HG03108 (cell line): ENCODE measurements around the gene STIM1.

Experiments
- ATAC-seq: cut with Tn5 transposase; IDR thresholded peaks from one replicate; pipeline ENCODE4 v1.9.1; 2021; ENCODE audit warnings: moderate library complexity; ENCODE audit not compliant: unreplicated experiment

The STIM1 gene

DNA sequence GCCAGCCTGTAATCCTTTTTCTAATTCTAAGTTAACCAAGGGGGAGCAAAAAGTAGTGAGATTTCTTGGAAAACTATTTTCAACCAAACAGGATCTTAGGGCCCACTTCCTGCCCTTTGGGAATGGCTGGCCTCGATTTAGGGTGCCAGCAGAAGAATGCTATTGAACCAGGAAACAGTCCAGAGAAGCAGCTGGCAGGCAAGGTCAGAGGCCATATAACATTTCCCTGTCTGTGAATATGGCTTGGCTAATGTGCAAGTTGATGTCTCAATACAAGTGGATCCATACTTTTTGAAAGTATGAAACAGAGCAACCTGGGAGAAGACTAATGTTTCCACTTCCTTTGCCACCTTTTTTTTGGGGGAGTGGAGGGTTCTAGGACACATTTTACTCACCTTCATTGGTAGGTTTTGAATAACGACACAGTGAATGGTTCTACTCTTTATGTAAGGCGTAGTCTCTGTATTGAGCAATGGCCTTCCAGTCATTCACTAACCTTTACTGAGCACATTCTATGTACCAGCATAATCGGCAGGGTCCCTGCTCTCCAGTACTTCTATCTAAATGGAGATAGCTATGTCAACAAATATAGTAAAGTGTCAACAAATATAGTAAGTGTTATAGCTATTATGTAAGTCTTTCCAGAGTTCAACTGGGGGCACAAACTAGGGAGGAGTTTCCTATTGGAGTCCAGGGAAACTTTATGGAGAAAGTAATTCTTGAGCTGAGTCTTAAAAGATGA, 204.9 kb downstream of the STIM1 start:
- no peak for ATAC-seq

DNA sequence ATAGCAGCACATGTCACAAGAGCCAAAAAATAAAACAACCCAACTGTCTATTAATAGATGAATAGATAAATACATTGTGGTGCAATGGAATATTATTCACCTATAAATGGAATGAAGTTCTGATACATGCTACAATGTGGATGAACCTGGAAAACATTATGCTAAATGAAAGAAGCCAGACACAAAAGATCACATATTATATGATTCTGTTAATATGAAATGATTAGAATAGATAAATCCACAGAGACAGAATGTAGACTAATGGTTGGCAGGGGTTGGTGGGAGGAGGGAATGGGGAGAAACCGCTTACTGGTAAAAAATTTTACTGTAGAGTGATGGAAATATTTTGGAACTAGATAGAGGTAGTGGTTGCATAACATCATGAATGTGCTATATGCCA, 206.2 kb downstream of the STIM1 start:
- no peak for ATAC-seq

DNA sequence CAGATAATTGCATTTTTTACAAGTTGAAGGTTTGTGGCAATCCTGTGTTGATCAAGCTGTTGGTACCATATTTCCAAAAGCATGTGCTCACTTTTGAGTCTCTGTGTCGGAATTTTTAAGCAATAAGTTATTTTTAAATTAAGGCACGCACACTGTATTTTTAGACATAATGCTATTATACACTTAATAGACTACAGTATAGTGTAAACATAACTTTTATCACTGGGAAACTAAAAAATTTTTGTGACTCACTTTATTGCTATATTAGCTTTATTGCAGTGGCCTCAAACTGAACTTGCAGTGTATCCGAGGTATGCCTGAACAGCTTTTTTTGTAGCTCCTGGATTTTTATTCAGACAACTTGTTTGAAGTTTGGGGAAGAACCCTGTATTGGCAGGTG, 207.9 kb downstream of the STIM1 start:
- no peak for ATAC-seq

DNA sequence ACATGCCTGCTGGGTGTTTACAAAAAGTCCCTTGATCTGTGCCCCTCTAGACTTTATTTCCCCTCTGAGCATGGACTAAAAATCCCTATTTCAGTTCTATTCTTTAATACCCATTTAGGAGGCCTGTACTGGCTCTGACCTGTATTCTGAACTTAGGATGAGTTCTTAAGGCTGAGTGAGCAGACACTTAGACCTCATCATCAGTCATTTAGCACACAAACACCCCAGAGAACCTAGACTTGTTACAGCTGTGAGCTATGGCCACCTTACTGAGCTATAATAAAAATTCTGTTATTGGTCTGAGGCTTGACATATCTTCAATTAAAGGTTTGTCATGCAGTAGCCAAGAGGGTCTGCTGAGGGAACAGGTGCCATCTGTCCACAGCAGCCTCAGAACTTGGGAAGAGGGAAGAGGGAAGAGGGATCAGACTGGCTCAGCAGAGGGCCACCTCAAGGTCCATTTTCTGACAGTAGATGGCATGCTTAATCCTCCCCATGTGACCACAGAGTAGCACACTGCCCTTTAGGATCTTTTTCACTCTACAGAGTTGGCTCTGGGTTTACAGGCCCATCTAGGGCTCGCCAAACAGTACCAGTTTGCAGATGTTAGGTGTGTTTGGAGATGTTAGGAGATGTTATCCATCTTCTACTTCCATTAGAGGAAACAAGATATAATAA, 209.0 kb downstream of the STIM1 start:
- no peak for ATAC-seq

DNA sequence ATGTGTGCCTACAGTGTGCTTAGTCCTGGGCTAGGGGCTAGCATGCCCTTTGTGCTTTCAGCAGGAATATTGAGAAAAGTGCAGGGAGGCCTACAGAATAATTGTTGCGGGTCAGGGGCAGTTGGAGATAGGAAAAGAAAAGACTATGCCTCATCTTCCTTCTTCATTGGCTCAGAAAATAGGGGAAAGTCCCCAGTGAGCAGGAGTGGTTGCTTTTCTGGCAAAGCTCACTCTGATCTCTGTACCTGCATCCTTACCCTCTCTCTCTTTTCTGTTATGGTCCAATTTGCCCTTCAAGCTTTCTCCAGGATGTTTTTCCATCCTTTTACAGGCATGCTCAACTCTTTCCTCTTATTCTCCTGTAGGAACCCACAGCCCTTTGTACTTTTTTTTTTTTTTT, 209.6 kb downstream of the STIM1 start:
- ATAC-seq, result no peak

DNA sequence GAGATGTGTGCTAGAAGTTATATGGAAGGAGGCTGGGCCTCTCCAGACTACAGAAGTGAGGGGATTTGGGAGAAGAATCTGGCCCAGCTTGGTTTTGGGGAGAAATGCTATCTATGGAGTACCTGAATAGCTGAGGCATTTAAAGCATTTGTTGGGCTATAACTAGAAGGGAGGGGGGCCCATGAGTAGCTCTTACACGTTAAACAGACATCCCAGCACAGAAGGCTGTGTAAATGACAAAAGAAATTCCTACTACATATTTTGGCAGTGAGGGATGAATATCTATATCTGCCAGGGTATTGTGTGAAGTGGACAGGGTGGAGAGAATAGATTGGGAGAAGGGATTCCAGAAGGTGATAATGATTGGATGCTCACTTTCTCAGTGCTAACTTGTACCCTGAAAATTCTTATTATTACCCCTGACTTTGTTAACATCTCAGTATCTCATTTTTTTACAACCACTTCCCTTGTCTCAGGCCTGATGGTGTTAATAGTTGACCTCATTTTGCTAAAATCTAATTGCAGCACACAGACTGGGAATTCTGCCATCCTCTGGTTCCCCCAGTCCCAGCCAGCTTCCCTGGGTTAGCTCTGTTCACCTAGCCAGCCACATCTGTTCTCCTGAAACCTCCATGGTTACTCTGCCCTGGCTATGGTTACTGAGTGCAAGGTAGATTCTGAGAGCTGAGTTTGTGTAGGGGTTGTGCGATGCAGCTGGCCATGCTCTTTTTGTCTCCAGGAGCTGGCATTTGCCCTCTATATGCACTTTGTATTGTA, 210.3 kb downstream of the STIM1 start:
- ATAC-seq, result no peak

DNA sequence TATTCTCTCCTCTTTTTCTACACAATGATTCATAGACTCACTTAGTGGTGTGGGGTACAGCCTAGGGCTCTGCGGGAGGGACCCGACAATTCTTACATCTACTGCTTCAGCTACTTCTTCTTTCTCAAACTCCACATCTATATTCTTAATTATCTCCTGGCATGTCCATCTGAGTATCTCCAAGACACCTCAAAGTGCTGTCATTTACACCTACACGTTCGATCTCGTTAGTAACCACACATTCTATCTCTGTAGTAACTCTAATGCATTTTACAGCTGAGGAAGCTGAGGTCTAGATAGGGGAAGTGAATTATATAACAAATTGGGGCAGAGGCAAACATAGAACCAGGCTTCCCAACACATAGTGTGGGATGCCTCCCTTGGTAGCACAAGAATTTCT, 211.4 kb downstream of the STIM1 start:
- no peak for ATAC-seq

DNA sequence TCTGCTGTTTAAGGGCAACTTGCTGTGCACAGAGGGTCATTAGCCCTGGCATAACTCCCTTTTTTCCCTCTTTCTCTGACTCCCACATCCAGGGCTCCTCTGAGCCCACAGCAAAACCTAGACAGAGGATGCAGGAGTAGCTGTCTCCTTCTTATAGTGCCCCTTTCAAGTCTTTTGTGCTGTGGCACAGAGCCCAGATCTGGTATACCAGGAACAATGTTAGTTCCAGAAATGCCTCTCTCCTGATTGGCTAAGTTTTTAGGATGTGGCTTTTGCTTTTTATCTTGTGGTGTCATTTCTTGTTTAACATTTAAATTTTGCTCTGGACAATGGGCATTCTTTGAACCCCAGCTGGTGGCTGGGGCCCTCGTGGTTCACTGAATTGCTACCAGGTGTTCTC, 213.5 kb downstream of the STIM1 start:
- ATAC-seq, result no peak

DNA sequence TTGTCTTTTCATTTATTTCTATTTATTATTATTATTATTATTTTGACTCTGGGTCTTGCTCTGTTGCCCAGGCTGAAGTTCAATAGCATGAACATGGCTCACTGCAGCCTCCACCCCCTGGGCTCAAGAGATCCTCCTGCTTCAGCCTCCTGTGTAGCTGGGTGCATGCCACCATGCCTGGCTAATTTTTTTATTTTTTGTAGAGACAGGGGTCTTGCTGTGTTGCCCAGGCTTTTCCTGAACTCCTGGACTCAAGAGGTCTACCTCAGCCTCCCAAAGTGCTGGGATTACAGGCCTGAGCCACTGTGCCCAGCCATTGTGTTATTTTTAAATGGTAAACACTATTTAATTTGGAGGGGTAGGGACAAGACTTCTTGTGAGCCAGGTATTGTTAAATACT, 215.9 kb downstream of the STIM1 start:
- ATAC-seq, result no peak

DNA sequence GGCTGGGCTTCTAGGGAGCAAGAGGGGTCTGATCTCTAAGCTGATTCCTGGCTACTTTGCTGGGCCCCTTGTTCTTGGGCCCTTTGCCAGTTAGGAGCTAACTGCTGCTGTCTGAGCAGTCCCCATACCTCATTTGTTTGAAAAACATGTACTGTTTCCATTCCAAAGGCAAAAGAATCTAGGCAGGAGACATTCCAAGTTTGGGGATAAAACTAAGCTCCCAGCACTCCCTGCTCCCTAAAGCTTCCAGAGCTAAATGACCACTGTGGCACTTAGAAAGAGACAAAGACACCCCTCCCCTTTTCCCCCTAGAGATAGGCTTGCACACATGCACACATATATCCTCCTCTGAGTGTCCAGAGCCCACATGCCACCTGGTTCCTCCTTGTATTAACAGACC, 216.4 kb downstream of the STIM1 start:
- no peak for ATAC-seq

DNA sequence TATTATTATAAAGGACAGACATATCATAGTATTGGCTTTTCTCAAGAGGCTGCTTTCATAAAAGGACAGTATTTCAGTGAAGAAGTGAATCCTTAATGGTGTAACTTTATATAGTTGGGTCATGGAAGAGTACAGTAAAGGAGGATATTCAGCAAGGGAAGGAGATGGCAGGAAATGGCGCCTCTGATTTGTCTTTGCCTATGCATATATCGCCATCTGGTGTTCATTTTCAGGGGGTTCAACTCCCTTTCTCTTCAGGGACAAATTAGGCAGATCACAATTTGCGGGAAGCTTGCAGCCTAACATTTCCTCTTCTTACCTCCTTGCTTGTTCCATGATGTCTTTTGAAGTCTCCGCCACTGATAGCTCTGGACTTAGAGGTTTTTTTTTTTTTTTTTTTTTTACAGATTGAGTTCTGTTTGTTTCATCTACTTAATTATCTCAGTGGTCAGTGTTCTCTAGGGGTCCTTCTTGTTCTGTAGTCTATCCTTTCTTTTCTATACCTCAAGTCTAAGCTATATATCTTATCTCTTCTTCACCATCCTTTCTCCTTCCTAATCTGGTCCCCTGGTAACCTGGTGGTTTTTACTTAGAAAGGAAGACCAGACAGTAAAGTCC, 217.3 kb downstream of the STIM1 start:
- no peak for ATAC-seq

DNA sequence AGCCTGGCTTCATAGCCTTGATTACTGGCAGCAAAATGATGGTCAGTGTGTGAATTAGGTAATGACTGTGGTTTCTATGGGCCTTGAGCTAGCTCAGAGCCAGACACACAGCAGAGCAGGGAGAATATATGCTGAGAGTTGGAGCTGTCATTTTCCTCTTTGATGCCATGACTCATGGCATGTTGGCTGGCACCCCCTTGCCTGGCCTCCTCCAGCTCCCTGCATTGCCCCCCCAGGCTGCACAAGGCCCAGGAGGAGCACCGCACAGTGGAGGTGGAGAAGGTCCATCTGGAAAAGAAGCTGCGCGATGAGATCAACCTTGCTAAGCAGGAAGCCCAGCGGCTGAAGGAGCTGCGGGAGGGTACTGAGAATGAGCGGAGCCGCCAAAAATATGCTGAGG, 218.8 kb downstream of the STIM1 start:
- ATAC-seq, result no peak

DNA sequence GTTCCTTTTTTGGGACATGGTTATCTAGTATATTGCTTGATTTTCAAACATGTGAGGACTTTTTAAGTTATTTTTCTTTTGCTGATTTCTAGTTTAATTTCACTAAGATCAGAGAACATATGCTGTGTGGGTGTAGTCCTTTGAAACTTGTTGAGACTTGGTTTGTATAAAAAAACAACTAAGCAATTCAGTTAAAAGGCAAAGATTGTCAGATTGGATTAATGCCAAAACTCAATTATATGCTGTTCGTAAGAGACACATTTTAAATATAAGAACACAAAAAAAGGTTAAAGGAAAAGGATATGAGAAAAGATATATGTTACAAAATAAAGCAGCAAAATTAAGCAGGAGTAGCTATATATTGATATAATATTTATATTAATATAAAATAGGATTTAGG, 221.3 kb downstream of the STIM1 start:
- ATAC-seq, result no peak

DNA sequence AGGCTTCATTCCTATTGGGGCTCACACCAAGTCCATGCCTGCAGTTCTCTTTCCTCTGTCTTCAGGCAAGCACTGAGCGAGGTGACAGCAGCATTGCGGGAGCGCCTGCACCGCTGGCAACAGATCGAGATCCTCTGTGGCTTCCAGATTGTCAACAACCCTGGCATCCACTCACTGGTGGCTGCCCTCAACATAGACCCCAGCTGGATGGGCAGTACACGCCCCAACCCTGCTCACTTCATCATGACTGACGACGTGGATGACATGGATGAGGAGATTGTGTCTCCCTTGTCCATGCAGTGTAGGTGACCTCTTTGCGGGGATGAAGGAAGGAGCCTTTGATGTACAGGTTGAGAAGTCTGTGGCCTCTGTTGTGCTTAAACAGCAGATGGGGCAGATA, 227.7 kb downstream of the STIM1 start:
- no peak for ATAC-seq

DNA sequence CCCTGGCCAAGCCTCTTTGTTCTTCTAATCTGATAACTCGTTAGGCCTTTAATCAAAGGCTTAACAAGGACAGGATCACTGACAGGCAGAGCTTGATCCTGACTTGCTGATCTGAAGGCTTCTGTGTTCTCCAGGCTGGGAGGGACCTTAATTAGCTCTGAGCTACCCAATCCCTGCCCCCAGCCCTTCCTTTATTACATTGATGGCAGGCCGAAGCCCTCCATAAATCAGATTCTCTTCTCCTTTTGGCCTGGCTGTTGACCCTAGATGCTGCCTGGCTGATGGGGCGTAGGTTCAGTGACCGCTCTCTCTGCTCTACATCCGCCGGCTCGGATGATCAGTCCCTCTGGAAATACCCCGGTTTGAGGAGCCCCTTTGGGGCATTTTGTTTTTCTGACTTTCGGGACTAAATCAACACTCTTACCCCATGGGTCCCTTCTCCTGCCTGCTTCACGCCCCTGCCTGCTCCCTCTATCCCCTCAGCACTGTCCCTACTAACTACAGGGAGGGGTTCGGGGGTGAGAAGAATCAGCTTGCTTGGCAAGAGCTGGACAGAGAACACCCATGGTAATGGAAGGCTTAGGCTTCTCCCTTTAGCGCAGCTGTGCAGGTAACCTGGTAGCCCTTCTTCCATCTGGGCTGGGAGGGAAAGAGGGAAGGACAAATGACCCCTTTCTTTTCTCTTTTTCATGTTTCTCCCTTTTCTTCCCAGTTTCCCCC, 229.1 kb downstream of the STIM1 start:
- no peak for ATAC-seq

DNA sequence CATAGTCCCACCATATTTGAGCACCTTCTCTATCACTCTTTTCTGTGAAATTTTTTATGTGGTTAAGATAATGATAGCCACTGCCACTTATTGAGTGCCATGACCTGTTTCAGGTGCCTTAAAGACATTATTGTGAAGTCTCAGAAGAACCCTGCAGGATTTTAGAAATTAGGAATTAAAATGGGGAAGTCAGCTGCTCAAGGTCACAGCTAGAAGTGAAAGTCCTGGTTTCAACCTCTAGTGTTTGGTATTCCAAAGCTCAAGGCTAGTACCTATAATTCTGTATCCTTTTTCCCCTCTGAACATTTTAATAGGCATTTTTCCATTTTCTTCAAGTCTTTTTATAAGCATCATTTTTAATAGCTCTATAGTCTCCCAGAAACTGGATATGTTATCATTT, 230.1 kb downstream of the STIM1 start:
- no peak for ATAC-seq

DNA sequence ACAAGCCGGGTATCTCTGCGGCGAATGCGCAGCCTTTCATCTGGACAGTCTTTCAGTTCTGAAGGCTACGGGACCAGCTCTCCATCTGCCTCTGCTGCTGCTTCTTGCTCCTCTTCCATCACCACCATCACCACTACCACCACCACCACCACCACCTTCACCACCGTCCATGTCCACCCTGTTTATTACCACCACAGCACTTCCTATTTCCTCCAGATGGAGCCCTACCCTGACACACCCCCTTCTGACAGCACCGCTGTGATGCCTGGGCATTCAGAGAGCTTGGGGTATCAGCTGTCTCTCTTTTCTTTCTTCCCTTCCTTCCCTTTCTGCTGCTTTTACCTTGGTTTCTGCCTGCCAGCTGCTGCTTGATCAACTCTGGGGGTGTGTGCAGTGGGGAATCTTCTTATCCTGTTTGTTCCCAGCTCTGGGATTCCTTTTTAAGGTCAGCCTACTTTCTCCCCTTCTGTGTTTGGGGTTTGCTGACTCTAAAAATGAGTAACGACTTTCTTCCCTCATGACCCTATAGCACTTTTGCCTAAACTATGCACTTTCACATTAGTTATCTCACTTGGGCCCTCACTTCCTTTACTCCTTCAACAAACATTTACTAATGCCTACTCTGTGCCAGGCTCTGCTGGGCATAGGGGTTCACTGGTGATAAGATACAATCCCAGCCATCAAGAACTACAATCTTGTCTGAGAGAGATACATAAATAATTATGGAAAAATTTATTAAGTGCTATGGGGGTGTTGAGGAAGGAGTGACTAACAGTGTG, 231.3 kb downstream of the STIM1 start:
- ATAC-seq, result no peak

DNA sequence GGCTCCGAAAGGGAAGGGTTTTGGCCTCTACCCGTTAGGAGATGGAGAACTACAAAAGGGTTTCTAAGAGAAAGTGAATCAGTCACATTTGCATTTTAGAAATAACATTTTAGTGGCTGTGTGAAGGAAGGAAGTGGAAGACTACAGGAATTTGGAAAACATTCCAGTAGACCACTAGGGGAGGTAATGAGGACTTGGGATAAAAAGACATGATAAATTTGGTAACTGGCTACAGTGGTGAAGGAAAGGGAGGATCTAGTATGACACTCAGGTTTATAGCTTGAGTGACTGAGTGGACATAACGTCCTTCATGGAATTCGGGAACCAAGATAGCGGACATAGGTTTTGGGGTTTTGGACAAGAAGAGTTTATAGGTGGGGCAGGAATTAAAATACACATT, 232.1 kb downstream of the STIM1 start:
- no peak for ATAC-seq

DNA sequence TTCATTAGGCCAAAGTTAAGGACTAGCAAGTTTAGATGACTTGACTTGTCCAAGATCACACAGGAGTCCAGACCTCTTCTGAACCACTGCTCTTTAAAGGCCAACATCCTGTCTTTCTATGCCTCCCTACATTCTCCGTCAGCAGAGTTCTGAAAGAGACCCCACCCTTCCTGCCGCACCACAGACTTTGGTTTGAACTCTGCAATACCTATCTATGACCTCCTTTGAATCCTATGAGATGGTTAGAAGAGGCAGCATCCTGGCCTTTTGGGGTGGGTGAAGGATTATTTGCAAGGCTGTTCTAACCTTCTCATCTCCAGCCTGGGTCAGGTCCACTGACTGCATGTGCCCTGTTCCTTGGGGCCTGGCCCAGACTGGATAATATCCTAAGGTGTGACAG, 234.8 kb downstream of the STIM1 start:
- no peak for ATAC-seq

DNA sequence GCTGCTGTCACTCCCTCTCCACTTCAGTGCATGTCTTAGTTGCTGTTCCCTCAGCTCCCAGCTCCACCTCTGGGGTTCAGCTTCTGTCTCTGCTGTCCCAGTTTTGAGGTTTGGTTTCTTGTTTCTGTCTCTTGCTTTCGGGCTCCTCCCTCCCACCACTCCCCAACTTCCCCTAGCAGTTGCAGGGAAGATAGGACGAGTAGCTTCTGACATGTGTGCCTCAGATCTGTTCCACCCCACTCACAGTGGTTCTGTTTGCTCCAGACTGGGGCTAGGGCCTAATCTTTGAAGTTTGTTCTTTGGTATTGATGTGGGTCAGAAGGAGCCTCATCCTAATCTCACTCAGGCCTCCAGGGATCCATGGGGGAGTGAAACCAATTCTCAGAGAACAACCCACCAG, 236.6 kb downstream of the STIM1 start:
- ATAC-seq, result no peak
